ENCODE data around the gene KBTBD4. TPM values are rescaled to one million over a fixed set of nuclear protein-coding genes. Genes with fewer than 3 reads are reported as not detected.
"Not testable (repeated sequence)": the region's sequence is repeated elsewhere in the genome, so short reads cannot be mapped to it uniquely, and the experiment has no call there.

The KBTBD4 gene
- total and polyA plus RNA-seq, 11 donors: 5.0 to 23.7 (median 15.0) TPM

DNA sequence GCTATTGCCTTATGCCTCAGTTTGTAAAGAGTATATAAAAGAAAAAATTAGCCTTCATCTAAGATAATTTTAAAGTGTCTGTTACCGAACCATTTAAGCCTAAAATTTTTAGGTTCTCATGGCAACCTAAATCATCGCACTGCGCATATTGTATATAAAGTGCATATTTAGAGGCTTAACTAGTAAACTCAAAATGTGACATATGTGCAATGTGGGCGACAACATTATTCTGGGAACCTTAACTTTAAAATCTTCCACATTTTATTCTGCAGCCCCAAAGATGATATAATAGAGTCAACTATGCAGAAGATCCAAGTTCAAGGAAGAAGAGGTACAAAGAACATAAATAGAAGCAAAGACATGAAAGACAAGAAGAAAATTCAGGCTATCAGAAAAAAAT is 48.8 kb downstream of the KBTBD4 start:
- Histone ChIP-seq H3K4me3 (no peak overlapping the region), H3K9me3 (no peaks in the 10 kb centered on the region), H3K36me3 (peaks cover 0 to 17% (median 0%) of the 10 kb centered on the region in 9 donors), H3K27ac (peak overlapping the region in 1 of 12 donors; percentile 43), H3K27me3 (no peaks in the 10 kb centered on the region), H3K4me1 (peaks cover 0 to 73% (median 49%) of the 10 kb centered on the region in 12 donors)
- intact Hi-C loops (cut with DNase I): loop anchor here in 1 of 10 donors (10.0 kb wide), 1 partner anchor 45 kb away; no protein-coding TSS in a partner anchor
- ATAC-seq: no peak
- 92 to 97% (median 95%) methylated on average over 4 of the region's 4 CpGs for WGBS, 4 donors
- TF ChIP-seq, protein P1, sequence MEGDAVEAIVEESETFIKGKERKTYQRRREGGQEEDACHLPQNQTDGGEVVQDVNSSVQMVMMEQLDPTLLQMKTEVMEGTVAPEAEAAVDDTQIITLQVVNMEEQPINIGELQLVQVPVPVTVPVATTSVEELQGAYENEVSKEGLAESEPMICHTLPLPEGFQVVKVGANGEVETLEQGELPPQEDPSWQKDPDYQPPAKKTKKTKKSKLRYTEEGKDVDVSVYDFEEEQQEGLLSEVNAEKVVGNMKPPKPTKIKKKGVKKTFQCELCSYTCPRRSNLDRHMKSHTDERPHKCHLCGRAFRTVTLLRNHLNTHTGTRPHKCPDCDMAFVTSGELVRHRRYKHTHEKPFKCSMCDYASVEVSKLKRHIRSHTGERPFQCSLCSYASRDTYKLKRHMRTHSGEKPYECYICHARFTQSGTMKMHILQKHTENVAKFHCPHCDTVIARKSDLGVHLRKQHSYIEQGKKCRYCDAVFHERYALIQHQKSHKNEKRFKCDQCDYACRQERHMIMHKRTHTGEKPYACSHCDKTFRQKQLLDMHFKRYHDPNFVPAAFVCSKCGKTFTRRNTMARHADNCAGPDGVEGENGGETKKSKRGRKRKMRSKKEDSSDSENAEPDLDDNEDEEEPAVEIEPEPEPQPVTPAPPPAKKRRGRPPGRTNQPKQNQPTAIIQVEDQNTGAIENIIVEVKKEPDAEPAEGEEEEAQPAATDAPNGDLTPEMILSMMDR (IDR thresholded peaks at IDR 0.05): no peak
- no peak for TF ChIP-seq POLR2A (IDR thresholded peaks at IDR 0.05)
- no peak for DNase-seq

DNA sequence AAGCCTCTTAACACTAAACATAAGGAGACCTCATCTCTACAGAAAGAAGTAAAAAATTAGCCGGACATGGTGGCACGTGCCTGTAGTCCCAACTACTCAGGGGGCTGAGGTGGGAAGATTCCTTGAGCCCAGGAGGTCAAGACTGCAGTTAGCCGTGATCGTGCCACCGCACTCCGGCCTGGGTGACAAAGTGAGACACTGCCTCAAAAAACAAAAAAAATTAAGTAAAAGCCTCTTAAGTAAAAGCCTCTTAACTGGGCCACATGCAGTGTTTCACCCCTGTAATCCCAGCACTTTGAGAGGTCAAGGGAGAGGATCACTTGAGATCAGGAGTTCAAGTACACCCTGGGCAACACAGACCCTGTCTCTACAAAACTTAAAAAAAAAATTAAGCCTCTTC is 51.6 kb downstream of the KBTBD4 start:
- H3K4me3 ChIP-seq: no peak overlapping the region

DNA sequence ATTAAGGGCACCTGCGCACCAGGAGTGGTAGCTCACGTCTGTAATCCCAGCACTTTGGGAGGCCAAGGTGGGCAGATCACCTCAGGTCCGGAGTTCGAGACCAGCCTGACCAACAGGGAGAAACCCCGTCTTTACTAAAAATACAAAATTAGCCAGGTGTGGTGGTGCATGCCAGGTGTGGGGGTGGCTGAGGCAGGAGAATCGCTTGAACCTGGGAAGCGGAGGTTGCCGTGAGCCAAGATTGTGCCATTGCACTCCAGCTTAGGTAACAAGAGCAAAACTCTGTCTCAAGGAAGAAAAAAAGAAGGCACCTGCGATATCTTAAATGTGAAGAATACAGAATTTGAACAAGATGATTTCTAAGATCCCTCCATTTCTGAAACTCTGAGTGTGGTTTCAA is 52.7 kb downstream of the KBTBD4 start:
- peak overlapping the region in 2 of 12 donors; percentile 42 to 81 for H3K27ac ChIP-seq
- peaks cover 0 to 74% (median 45%) of the 10 kb centered on the region in 12 donors for H3K4me1 ChIP-seq
- not testable (repeated sequence) for H3K27me3 ChIP-seq

More for the DNA sequence above, 51.6 kb downstream of the KBTBD4 start:
- Histone ChIP-seq H3K4me1 (peaks cover 1 to 73% (median 47%) of the 10 kb centered on the region in 12 donors), H3K27me3 (no peaks in the 10 kb centered on the region), H3K9me3 (no peaks in the 10 kb centered on the region), H3K36me3 (peaks cover 0 to 13% (median 0%) of the 10 kb centered on the region in 9 donors), H3K27ac (peak overlapping the region in 1 of 12 donors; percentile 81)
- intact Hi-C loops (cut with DNase I): no loop called here
- 90 to 96% (median 93%) methylated on average over 6 of the region's 6 CpGs for WGBS, 4 donors
- TF ChIP-seq POLR2A (IDR thresholded peaks at IDR 0.05): no peak
- TF ChIP-seq, protein P1 (IDR thresholded peaks at IDR 0.05): no peak
- ATAC-seq (no peak), DNase-seq (no peak)

DNA sequence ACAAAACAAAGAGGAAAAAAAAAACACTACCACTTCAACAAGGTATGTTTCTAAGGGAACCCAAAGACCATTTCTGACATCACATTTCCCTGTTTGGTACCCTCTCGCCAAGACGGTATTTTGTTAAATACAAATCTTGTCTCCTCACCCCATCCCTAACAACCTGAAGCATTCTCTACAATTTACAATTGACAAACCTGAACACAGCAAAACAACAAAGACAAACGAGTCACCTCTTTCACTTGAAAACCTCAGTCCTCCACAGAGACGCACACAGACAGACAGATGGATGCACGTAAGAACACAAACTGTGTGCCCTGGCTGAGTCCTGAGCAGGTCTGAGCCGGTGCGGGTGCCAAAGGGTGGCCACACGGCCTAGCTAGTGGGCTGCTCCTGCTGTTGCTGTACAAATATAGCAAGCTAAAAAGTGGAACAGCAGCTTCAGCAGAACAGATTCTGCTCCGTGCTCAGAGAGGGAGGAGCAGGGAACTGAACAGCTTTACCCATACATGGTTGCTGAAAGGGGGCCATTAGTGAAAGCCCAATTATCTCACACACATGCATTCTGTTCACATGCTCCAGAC is 54.4 kb downstream of the KBTBD4 start:
- no peaks in the 10 kb centered on the region for H3K27me3 ChIP-seq
- ATAC-seq: peak; percentile 69 to 82 (median 78)
- H3K27ac ChIP-seq: peak overlapping the region; percentile 38 to 91 (median 72)
- H3K9me3 ChIP-seq: no peaks in the 10 kb centered on the region
- TF ChIP-seq, protein P1 (IDR thresholded peaks at IDR 0.05): no peak
- no peak for TF ChIP-seq POLR2A (IDR thresholded peaks at IDR 0.05)
- peaks cover 0 to 80% (median 53%) of the 10 kb centered on the region in 12 donors for H3K4me1 ChIP-seq
- peak overlapping the region in 9 of 12 donors; percentile 4 to 48 (median 39) for H3K4me3 ChIP-seq
- peaks cover 0 to 13% (median 0%) of the 10 kb centered on the region in 9 donors for H3K36me3 ChIP-seq
- 23 to 30% (median 26%) methylated on average over 9 of the region's 9 CpGs for WGBS, 4 donors
- intact Hi-C loops (cut with DNase I): no loop called here
- DNase-seq: peak in 3 of 5 donors; percentile 28 to 45 (median 33)

More for the DNA sequence above, 52.7 kb downstream of the KBTBD4 start:
- H3K36me3 ChIP-seq: peaks cover 0 to 13% (median 0%) of the 10 kb centered on the region in 9 donors
- ATAC-seq; intact Hi-C loops (cut with DNase I); H3K4me3 ChIP-seq; DNase-seq; H3K9me3 ChIP-seq: not testable (repeated sequence)
- WGBS, 4 donors: 86 to 94% (median 92%) methylated on average over 9 of the region's 9 CpGs

All from heart left ventricle (tissue), 16 donors.